GM18861 (cell line): Measurements from ENCODE around the gene POLD4.

Experiments
- ATAC-seq: cut with Tn5 transposase; IDR thresholded peaks from one replicate; pipeline ENCODE4 v1.9.1; 2021; ENCODE audit not compliant: unreplicated experiment

The POLD4 gene

GRCh38 chr11:67371911-67372320, 18.6 kb upstream of the POLD4 start:
- ATAC-seq: no peak

- no peak for ATAC-seq
Measured at GRCh38 chr11:67371189-67371910, 18.0 kb upstream of the POLD4 start.

GRCh38 chr11:67370351-67371076, 17.2 kb upstream of the POLD4 start:
- no peak for ATAC-seq

DNA sequence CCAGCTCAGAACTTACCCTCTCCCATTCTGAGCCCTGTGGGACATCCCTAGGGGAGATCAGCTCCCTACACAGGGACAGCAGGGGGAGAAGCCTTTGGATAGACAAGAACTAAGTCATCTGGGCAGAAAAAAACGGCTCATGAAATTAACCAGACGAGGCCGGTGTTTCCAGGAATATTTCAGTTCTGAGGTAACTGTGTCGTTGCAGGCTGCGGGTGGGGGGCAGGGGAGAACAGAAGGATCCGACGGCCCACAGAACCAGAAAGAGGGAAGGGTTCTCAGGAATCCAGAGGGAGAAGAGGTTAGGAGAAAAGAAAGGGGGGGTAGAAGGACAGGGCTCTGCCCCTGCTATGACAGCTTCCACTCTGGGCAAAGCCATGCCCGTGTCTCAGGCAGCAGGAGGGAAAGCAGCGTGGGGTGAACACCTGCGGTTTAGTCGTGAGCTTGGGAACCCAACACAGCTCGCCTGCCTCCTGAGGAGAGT, 16.5 kb upstream of the POLD4 start:
- no peak for ATAC-seq

- no peak for ATAC-seq
Measured at GRCh38 chr11:67369275-67369674, 15.9 kb upstream of the POLD4 start.

GRCh38 chr11:67368621-67369020, 15.3 kb upstream of the POLD4 start:
- ATAC-seq: no peak

- ATAC-seq: no peak
Measured at GRCh38 chr11:67367761-67368227, 14.4 kb upstream of the POLD4 start.

DNA sequence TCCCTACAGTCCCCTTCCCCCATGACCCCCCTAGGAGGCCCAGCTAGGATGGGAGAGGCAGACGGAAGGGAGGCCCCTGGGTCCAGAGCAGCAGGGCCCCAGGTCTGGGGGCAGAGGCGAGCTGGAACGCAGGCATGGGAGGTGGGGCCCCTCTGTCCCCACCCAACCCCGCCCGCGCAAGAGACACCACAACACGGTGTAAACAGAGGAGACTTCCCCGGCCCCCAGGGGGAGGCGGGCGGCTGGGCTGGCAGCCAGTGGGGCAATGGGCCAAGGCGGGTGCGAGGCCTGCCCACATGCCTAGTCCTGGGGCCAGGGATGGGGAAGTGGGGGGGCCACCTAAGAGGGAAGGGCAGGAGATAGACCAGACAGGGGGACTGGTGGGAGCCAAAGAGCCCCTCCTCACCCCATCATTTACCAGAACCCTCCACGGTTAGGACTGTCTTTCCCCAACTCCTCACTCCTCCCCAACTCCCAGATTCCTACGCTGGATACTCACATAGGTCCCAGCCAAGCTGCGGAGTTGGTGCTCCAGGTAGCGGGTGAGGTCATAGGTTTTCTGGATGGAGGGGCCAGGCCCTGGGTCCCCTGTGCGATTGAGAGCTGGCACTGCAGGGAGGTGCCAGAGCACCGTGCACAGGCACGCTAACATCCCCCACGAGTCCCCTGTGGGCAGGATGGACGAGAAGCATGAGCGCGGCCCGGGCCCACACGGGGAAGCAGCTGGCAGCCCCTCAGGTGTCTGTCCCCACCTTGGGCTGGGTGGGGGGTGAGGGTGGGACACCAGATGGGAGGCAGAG, 13.8 kb upstream of the POLD4 start:
- no peak for ATAC-seq

GRCh38 chr11:67366546-67366945, 13.2 kb upstream of the POLD4 start:
- ATAC-seq: no peak

DNA sequence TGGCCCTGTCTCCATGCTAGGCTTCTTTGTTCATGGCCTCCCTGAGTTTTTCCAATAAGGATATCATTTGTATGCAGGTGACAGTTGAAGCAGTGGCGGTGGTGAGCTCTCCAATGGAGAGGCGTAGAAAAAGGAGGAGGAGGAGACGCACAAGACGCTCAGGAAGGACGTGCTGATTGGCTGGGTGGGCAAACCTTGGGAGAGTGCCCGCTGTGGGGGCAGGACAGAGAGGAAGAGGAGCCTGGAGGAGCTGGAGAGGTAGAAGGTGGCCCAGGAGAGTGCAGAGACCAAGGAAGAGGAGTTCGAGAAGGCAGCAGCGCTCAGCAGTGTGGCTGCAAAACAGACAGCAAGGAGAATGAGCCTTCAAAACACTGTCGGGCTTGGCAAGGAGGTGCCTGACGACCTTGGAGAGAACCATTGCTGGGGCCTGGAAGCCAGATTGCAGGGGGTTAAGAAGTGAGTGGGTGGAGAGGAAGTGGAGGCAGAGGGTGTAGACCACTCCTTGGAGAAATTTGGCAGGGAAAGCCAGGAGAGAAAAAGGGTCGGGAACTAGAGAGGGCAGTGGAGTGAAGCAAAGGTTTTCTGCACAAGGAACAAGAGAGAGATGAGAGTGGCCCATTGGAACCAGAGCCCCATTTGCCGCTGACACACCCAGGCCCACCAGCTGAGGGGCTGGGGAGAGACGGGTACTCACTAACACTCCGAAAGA, 12.5 kb upstream of the POLD4 start:
- no peak for ATAC-seq

DNA sequence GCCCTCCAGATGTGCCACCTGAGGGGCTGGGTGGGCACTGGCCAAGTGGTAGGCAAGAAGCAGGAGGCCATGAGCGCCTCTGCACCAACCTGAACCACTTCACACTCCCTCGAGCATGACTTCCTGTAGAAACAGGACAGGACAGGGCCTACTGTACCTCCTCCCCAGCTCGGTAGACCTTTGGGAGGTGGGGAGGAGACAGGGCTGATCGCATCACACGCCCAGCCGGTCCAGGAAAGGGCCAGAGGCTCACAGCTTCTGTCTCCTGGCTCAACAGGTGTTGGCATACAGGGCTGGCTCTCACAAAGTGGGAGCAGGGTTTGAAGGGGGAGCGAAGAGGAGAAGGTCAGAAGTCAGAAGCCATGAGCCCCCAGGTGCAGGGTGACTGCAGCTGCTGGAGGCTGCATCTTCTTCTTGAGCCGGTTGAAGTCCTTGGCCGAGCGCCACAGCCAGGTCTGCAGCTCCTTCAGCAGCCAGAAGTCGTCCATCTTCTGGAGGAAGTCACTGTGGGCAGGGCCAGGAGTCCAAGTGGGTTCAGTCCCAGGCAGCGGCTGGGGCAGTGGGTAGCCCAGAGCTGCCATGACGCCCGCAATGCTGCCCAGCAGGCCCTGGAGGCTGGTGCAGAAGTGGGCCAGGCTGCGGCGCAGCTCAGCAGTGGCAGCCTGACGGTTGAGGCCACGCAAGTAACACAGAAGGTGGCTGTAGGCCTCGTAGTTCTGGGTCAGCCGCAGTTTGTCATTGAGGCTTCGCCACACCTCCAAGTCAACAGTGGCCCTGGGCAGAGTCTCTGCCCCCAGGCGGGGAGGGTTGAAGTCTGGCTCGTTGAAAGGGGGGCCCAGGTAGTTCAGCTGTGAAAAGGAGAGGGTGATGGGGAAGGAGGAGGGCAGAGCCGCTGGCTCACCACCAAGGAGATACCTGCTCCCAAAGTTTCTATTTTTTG, 11.7 kb upstream of the POLD4 start:
- no peak for ATAC-seq

DNA sequence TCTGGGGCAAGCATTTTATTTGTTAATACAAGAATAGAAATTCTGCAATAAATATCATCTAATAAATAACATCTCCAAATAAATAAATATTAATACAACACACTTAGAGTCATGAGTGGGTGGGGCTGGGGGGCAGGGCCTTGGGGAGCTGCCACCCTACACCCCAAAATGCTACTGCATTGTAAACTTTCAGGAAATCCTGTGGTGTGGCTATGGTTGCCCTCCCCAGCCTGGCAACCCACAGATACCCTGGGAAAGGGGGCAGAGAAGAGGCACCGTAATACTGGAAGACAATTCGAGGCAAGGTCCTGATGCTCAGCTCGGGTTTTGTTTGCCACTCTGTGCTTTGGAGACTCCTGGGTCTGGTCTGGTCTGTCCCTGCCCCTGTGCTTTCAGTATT, 10.8 kb upstream of the POLD4 start:
- ATAC-seq: no peak

- ATAC-seq: no peak
Measured at GRCh38 chr11:67357831-67358670, 4.7 kb upstream of the POLD4 start.

DNA sequence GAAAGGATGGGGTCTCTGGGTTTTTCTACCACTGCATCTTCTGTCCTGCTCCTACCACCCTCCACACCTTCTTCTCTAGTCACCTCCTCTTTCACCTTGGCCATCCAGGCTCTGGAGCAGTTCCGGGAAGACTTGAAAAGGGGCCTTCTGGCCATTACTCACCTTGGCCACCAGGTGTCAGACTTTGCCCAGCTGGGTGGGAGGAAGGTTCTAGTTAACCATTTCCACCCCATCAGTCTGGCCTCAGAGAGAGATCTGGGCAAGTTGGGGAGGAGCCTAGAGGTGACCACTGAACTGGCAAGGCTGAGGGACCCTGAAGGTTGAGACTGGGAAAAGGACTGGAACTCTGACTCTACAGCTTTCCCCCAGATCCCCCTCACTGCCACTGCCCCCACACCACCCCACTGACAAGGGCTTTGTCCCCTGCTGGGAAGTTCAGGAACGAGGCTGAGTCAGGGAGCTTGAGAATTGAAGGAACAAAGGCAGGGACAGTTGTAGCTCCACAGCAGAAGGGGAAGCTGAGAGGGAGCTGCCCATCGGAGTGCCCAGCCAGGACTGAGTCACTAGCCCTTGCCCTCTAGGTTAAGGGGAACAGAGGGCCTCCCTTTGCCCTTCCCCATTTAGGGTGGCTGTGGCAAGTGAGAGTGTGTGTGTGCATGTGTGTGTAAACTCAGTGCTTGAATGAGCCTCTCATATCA, 3.7 kb upstream of the POLD4 start:
- ATAC-seq: no peak

DNA sequence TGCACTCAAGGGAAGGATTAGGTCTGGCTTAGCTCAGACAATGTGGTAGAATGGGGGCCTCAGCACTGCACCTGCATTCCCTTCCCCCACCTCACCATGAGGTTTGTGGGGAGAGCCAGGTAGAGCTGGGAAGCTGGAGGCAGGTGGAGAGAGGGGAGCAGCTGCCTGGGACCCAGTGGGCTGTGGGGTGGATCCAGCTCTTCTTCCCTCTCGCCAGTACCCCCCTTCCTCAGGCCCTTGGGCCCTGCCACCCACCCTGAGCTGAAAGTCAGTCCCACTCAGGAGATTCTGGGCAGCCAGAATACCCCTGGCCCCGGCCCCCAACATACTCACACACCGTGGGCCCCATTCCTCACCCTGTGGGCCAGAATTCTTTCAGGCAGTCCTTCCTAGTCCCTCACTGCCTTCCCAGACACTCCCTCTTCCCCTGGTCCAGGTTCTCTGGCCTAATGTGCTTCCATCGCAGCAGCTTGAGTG, 3.1 kb upstream of the POLD4 start:
- ATAC-seq: no peak

DNA sequence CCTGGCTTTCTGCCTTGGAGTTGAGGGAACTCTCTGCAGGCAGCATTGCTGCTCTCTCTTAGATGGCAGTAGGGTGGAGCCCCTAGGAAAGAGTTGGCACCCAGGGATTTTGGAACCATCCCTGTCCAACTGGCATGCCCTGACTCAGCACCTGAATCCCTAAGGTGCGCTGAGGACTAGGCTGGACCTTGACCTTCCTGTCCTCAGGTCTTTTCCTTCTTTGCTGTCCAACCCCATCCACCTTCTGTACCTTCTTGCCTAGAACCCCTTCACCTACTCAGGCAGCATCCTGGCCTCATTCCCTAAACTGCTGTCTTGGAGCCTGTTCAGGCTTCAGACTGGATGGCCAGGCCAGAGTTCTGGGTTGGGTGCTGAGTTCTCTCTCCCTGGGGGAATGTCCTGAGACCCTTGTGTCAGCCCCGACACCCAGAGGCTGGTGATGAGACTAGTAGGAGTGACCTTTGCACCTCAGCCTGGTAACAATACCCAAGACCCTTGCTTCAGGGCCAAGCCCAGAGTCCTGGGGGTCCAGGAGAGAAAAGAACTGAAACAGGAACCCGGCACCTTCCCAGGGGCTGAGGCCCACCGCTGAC, 2.5 kb upstream of the POLD4 start:
- no peak for ATAC-seq

DNA sequence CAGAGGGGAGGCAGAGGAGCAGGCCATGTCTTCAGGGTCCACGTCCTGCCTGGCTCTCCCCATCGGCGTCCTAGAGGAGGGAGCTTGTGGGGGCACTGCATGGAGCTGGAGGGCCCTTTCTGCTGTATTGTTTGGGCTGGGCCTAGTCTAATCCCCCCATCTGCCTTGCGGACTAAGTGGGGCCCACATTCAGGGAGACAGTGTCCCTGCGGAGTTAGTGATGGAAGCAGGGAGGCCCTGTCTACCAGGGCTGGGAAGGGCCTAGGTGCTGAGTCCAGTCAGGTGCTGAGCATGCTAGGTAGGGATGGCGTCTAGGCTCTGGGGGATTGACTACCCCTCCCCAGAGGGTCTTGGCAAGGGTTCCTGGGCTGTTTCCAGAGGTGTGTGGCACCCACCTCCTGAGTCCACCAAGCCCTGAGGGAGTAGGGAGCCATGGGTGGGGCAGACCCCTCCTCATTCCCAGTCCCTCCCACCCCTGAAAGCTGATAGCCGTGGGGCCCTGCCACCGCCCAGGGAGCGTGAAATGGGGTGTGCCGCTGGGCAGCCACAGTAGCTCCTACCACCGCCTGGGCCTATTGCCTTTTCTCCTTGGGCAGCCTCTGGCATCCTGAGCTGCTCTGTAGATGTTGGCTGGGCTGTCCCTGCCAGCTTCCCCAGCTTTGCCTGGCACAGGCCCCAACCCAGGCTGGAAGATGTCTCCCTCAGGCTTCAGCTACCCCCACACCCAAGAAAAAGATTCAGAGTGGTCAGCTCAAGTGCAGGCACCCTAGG, 1.9 kb upstream of the POLD4 start:
- no peak for ATAC-seq
